Vagina (tissue), 2 donors: ENCODE data around the gene DNAJC27. TPM values are rescaled to one million over a fixed set of nuclear protein-coding genes. Genes with fewer than 3 reads are reported as not detected.

Experiments used
- DNase-seq, 2 donors: peaks; one replicate each; pipeline ENCODE4 v3.0.0-alpha.2; 2017; ENCODE audit errors: extremely low spot score in 2 of 2
- H3K27ac ChIP-seq: fragments of 200-600 bp; sonication (generic); one replicate; pipeline ENCODE4 v1.5.1; 2019
- H3K27me3 ChIP-seq: fragments of 200-600 bp; sonication (generic); one replicate; pipeline ENCODE4 v1.5.1; 2019
- H3K36me3 ChIP-seq, 2 donors: fragments of 200-600 bp; sonication (generic); one replicate each; pipeline ENCODE4 v1.5.1; 2017 to 2019
- H3K4me1 ChIP-seq: fragments of 200-600 bp; sonication (generic); one replicate; pipeline ENCODE4 v1.5.1; 2019
- H3K4me3 ChIP-seq, 2 donors: fragments of 200-600 bp; sonication (generic); 1 replicate in 1 of 2; 2 replicates in 1 of 2; pipeline ENCODE4 v1.5.1; 2016 to 2019
- H3K9me3 ChIP-seq: fragments of 200-600 bp; sonication (generic); one replicate; pipeline ENCODE4 v1.5.1; 2019
- CTCF ChIP-seq, 3 experiments: fragments of 450-650 bp in 2 of 3; fragments of 200-600 bp in 1 of 3; sonication (generic) in 1 of 3; IDR thresholded peaks; one replicate each; pipeline ENCODE4 v1.5.1; 2017 to 2019; ENCODE audit warnings: antibody characterized with exemption in 3 of 3, mild to moderate bottlenecking in 2 of 3, moderate library complexity in 2 of 3
- POLR2A ChIP-seq, 2 donors: fragments of 450-650 bp; IDR thresholded peaks; one replicate each; pipeline ENCODE4 v1.6.1; 2017; ENCODE audit warnings: antibody characterized with exemption in 2 of 2, mild to moderate bottlenecking in 2 of 2, moderate library complexity in 2 of 2
- POLR2AphosphoS5 ChIP-seq, 2 donors: sonication (generic); formaldehyde crosslinking; IDR thresholded peaks; one replicate each; pipeline ENCODE4 v1.9.0; 2017; ENCODE audit warnings: antibody characterized with exemption in 2 of 2, mild to moderate bottlenecking in 2 of 2, low read depth in 1 of 2; ENCODE audit not compliant: insufficient read depth in 1 of 2
- intact Hi-C: fragments of 100-400 bp; cut with DNase I; formaldehyde crosslinking; loops from one replicate; pipeline ENCODE4 v1.15.1; 2023
- total RNA-seq: library from RNA; depleted of rRNA; stranded (reverse); fragments of >200 nt; gene quantifications from one replicate; pipeline ENCODE4 v1.2.3, GENCODE V29; 2016

The DNAJC27 gene
- total RNA-seq, 1 donor from 2014 or later = 11.3 TPM

GRCh38 chr2:24925815-24926214, 45.9 kb downstream of the DNAJC27 start:
- Histone ChIP-seq H3K27ac (no peak overlapping the region), H3K4me1 (peaks cover 15% of the 10 kb centered on the region), H3K4me3 (no peak overlapping the region), H3K36me3 (no peaks in the 10 kb centered on the region), H3K27me3 (no peaks in the 10 kb centered on the region), H3K9me3 (no peaks in the 10 kb centered on the region)
- intact Hi-C loops = no loop called here
- TF ChIP-seq CTCF (IDR thresholded peaks at IDR 0.05) = no peak
- no peak for TF ChIP-seq POLR2A (IDR thresholded peaks at IDR 0.05)
- TF ChIP-seq POLR2AphosphoS5 (IDR thresholded peaks at IDR 0.05; ENCODE audit: insufficient read depth in 1 of 2, low read depth in 1 of 2) = no peak
- no peak for DNase-seq

GRCh38 chr2:24924732-24925131, 47.0 kb downstream of the DNAJC27 start:
- Histone ChIP-seq H3K4me3 (no peak overlapping the region), H3K4me1 (peaks cover 15% of the 10 kb centered on the region), H3K27me3 (no peaks in the 10 kb centered on the region), H3K36me3 (no peaks in the 10 kb centered on the region), H3K27ac (no peak overlapping the region), H3K9me3 (no peaks in the 10 kb centered on the region)
- TF ChIP-seq POLR2AphosphoS5 (IDR thresholded peaks at IDR 0.05; ENCODE audit: insufficient read depth in 1 of 2, low read depth in 1 of 2) (no peak), CTCF (IDR thresholded peaks at IDR 0.05) (no peak), POLR2A (IDR thresholded peaks at IDR 0.05) (no peak)
- DNase-seq = no peak
- intact Hi-C loops = loop anchor here (5.0 kb wide), 1 partner anchor 48 kb away; the partner anchor contains the start of gene DNAJC27

- H3K27ac ChIP-seq = no peak overlapping the region
- TF ChIP-seq CTCF (IDR thresholded peaks at IDR 0.05) = no peak
- TF ChIP-seq POLR2AphosphoS5 (IDR thresholded peaks at IDR 0.05; ENCODE audit: insufficient read depth in 1 of 2, low read depth in 1 of 2) = no peak
- TF ChIP-seq POLR2A (IDR thresholded peaks at IDR 0.05) = no peak
- no peak for DNase-seq
- intact Hi-C loops = loop anchor here (5.0 kb wide), 1 partner anchor 48 kb away; the partner anchor contains the start of gene DNAJC27
- no peaks in the 10 kb centered on the region for H3K27me3 ChIP-seq
- H3K9me3 ChIP-seq = no peaks in the 10 kb centered on the region
- H3K36me3 ChIP-seq = no peaks in the 10 kb centered on the region
- H3K4me3 ChIP-seq = no peak overlapping the region
- H3K4me1 ChIP-seq = peaks cover 16% of the 10 kb centered on the region
These were observed 47.5 kb downstream of the DNAJC27 start for GRCh38 chr2:24924266-24924665.

GRCh38 chr2:24923106-24923505, 48.6 kb downstream of the DNAJC27 start:
- no peak for DNase-seq
- intact Hi-C loops = loop anchor here (5.0 kb wide), 1 partner anchor 49 kb away; the partner anchor contains the start of gene DNAJC27

GRCh38 chr2:24922556-24922955, 49.2 kb downstream of the DNAJC27 start:
- DNase-seq = no peak
- Histone ChIP-seq H3K4me3 (no peak overlapping the region), H3K27me3 (no peaks in the 10 kb centered on the region), H3K9me3 (no peaks in the 10 kb centered on the region), H3K4me1 (peaks cover 33% of the 10 kb centered on the region), H3K36me3 (no peaks in the 10 kb centered on the region), H3K27ac (no peak overlapping the region)
- TF ChIP-seq POLR2A (IDR thresholded peaks at IDR 0.05) (no peak), CTCF (IDR thresholded peaks at IDR 0.05) (no peak), POLR2AphosphoS5 (IDR thresholded peaks at IDR 0.05; ENCODE audit: insufficient read depth in 1 of 2, low read depth in 1 of 2) (no peak)
- intact Hi-C loops = loop anchor here (5.0 kb wide), 1 partner anchor 50 kb away; the partner anchor contains the start of gene DNAJC27

More at GRCh38 chr2:24923106-24923505, 48.6 kb downstream of the DNAJC27 start:
- Histone ChIP-seq H3K4me3 (no peak overlapping the region), H3K36me3 (no peaks in the 10 kb centered on the region), H3K27me3 (no peaks in the 10 kb centered on the region), H3K4me1 (peaks cover 28% of the 10 kb centered on the region), H3K27ac (no peak overlapping the region), H3K9me3 (no peaks in the 10 kb centered on the region)
- TF ChIP-seq POLR2AphosphoS5 (IDR thresholded peaks at IDR 0.05; ENCODE audit: insufficient read depth in 1 of 2, low read depth in 1 of 2) = no peak
